ENCODE results near the gene RNF220. TPM values are rescaled to one million over a fixed set of nuclear protein-coding genes. Genes with fewer than 3 reads are reported as not detected.

The RNF220 gene
- total RNA-seq, 1 experiment from 2014 or later: 128 TPM

DNA sequence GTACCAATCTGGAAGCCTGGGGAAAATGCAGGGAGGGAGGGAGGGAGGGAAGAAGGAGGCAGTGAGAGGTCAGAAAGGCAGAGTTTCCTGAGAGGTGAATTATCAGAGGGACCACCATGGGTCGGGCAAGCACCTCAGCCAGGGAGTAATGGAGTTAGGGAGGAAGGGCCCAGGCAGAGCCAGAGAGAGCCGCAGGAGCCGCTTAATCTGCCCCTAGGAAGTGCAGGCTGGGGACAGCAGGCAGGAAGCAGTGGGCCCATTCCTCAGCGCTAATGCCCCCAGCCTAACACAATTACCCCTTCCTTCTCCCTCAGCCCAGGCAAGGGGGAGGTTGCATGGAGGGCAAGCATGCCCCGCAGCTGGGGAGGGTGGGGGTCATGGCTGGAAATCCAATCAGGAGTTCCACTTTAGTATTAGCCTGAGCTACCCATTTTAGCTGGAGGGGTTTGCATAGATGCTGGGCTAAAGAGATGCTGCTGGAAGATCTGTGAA is 160.2 kb downstream of the RNF220 start (continued):
- TF ChIP-seq, protein P1, sequence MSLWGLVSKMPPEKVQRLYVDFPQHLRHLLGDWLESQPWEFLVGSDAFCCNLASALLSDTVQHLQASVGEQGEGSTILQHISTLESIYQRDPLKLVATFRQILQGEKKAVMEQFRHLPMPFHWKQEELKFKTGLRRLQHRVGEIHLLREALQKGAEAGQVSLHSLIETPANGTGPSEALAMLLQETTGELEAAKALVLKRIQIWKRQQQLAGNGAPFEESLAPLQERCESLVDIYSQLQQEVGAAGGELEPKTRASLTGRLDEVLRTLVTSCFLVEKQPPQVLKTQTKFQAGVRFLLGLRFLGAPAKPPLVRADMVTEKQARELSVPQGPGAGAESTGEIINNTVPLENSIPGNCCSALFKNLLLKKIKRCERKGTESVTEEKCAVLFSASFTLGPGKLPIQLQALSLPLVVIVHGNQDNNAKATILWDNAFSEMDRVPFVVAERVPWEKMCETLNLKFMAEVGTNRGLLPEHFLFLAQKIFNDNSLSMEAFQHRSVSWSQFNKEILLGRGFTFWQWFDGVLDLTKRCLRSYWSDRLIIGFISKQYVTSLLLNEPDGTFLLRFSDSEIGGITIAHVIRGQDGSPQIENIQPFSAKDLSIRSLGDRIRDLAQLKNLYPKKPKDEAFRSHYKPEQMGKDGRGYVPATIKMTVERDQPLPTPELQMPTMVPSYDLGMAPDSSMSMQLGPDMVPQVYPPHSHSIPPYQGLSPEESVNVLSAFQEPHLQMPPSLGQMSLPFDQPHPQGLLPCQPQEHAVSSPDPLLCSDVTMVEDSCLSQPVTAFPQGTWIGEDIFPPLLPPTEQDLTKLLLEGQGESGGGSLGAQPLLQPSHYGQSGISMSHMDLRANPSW (CRISPR knock-in tag; conservative IDR thresholded peaks at IDR 0.05; ENCODE audit: low read depth): no peak
- TF ChIP-seq, protein P2, sequence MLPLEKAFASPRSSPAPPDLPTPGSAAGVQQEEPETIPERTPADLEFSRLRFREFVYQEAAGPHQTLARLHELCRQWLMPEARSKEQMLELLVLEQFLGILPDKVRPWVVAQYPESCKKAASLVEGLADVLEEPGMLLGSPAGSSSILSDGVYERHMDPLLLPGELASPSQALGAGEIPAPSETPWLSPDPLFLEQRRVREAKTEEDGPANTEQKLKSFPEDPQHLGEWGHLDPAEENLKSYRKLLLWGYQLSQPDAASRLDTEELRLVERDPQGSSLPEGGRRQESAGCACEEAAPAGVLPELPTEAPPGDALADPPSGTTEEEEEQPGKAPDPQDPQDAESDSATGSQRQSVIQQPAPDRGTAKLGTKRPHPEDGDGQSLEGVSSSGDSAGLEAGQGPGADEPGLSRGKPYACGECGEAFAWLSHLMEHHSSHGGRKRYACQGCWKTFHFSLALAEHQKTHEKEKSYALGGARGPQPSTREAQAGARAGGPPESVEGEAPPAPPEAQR (CRISPR knock-in tag; IDR thresholded peaks at IDR 0.05): no peak
- TF ChIP-seq FOXK1 (CRISPR knock-in tag; IDR thresholded peaks at IDR 0.05) (no peak), CREM (CRISPR knock-in tag; IDR thresholded peaks at IDR 0.05) (no peak)
- TF ChIP-seq, protein P3, sequence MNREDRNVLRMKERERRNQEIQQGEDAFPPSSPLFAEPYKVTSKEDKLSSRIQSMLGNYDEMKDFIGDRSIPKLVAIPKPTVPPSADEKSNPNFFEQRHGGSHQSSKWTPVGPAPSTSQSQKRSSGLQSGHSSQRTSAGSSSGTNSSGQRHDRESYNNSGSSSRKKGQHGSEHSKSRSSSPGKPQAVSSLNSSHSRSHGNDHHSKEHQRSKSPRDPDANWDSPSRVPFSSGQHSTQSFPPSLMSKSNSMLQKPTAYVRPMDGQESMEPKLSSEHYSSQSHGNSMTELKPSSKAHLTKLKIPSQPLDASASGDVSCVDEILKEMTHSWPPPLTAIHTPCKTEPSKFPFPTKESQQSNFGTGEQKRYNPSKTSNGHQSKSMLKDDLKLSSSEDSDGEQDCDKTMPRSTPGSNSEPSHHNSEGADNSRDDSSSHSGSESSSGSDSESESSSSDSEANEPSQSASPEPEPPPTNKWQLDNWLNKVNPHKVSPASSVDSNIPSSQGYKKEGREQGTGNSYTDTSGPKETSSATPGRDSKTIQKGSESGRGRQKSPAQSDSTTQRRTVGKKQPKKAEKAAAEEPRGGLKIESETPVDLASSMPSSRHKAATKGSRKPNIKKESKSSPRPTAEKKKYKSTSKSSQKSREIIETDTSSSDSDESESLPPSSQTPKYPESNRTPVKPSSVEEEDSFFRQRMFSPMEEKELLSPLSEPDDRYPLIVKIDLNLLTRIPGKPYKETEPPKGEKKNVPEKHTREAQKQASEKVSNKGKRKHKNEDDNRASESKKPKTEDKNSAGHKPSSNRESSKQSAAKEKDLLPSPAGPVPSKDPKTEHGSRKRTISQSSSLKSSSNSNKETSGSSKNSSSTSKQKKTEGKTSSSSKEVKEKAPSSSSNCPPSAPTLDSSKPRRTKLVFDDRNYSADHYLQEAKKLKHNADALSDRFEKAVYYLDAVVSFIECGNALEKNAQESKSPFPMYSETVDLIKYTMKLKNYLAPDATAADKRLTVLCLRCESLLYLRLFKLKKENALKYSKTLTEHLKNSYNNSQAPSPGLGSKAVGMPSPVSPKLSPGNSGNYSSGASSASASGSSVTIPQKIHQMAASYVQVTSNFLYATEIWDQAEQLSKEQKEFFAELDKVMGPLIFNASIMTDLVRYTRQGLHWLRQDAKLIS (CRISPR knock-in tag; IDR thresholded peaks at IDR 0.05; ENCODE audit: borderline replicate concordance): no peak

DNA sequence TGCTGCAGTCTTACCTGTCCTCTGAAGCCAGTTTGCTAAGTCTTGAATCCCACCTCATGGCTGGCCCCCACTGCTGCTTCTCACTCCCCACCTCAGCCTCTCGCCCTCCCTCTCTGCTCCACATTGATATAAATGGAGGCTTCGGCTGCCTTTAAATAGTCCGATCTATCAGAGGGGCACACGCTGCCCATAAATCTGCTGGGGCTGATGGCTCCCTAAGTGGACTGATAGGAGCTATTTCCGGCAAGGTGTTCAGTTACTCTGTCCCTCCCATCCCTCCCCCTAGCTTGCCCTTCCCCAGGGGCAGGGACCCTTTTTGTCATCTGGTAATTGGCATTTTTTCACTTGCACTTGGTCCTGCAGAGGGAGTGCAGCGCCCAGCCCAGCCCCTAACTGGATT is 160.8 kb downstream of the RNF220 start:
- H3K36me3 Mint-ChIP-seq: no peaks in the 10 kb centered on the region
- no peak for DNase-seq (ENCODE audit: low spot score)
- ATAC-seq: no peak
- CTCF ChIA-PET: interaction anchor here (0.8 to 3.2 kb wide), 7 partner anchors 12 to 251 kb away, joined by 3 to 15 read pairs (median 4); no protein-coding TSS in a partner anchor
- TF ChIP-seq NR2C2 (CRISPR knock-in tag; IDR thresholded peaks at IDR 0.05) (no peak), ZNF671 (CRISPR knock-in tag; IDR thresholded peaks at IDR 0.05) (no peak)
- TF ChIP-seq, protein P4, sequence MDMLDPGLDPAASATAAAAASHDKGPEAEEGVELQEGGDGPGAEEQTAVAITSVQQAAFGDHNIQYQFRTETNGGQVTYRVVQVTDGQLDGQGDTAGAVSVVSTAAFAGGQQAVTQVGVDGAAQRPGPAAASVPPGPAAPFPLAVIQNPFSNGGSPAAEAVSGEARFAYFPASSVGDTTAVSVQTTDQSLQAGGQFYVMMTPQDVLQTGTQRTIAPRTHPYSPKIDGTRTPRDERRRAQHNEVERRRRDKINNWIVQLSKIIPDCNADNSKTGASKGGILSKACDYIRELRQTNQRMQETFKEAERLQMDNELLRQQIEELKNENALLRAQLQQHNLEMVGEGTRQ (CRISPR knock-in tag; IDR thresholded peaks at IDR 0.05): no peak
- peaks cover 29% of the 10 kb centered on the region for H3K27me3 Mint-ChIP-seq (ENCODE audit: low read depth)
- POLR2A ChIA-PET: interaction anchor here (1.0 kb wide), 1 partner anchor 42 kb away, joined by 3 read pairs; no protein-coding TSS in a partner anchor
- no peak overlapping the region for H3K4me3 Mint-ChIP-seq
- H3K4me1 Mint-ChIP-seq: peaks cover 16% of the 10 kb centered on the region
- H3K27ac Mint-ChIP-seq: no peak overlapping the region
- H3K9me3 Mint-ChIP-seq: no peaks in the 10 kb centered on the region

DNA sequence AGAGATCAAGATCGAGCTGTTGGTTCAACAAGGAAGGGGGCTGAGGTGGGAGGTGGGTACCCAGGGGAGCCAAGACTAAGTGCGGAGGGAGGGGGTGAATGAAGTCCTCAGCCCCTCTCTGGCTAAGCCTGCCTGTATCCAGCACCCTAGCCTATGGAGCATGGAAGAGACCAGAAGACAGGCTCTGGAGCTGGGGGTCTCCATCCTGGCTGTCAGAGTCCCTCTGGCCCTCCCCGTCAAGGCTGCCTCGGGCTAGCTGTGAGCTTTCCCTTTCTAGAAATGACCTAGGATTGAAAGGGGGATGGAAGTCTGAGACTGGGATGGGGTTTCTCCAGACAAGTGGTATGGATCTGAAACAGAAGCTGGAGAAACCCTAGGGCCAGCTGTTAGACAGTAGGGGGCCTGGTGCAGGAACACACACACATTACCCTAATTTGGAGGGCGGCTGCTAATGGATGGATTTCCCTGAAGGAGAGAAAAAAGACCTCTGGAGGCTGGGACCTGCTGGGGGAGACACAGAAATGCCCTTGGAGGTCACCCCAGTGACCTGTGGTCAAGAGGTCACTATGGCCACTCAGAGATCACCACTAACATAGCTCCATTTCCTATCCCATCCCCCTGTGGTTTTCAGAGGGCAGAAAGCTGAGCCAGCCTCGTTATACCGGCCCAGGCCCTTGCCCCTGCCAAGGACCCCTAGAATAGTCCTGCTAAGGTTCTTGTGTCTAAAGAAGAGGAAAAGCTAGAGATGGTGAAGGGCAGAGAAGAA is 161.4 kb downstream of the RNF220 start:
- CTCF ChIA-PET: interaction anchor here (0.6 to 3.2 kb wide), 10 partner anchors 12 to 252 kb away, joined by 3 to 15 read pairs (median 4); no protein-coding TSS in a partner anchor
- H3K9me3 Mint-ChIP-seq: no peaks in the 10 kb centered on the region
- no peak overlapping the region for H3K4me3 Mint-ChIP-seq
- POLR2A ChIA-PET: no interaction called here
- ATAC-seq: no peak
- TF ChIP-seq, protein P5, sequence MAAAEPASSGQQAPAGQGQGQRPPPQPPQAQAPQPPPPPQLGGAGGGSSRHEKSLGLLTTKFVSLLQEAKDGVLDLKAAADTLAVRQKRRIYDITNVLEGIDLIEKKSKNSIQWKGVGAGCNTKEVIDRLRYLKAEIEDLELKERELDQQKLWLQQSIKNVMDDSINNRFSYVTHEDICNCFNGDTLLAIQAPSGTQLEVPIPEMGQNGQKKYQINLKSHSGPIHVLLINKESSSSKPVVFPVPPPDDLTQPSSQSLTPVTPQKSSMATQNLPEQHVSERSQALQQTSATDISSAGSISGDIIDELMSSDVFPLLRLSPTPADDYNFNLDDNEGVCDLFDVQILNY (CRISPR knock-in tag; IDR thresholded peaks at IDR 0.05): no peak
- TF ChIP-seq, protein P6, sequence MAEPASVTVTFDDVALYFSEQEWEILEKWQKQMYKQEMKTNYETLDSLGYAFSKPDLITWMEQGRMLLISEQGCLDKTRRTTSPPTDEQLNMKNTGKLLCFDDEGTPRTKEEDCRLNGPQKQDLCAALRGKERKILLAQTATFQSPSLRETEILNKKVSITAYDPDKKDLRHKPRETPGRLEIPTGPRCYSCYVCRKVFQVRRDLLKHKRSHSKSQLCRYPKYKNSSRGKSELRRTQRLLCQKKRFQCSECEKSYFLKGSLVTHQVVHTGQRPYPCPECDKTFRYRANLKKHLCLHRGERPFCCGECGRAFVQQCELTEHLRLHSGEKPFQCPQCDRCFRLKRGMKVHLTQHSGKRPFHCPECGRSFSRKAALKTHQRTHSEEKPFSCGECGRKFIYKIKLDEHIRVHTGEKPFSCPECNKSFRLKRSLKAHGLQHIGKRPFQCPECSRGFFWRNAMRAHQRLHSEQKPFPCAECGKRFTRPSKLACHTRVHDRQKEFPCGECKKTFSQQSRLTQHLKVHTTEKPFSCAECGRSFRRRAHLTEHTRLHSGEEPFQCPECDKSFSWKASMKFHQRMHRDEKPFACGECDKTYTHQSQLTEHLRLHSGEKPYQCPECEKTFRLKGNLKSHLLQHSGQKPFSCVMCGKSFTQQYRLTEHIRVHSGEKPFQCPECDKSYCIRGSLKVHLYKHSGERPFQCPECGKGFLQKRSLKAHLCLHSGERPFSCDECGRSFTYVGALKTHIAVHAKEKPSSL (CRISPR knock-in tag; conservative IDR thresholded peaks at IDR 0.05): no peak
- no peak for TF ChIP-seq SP1 (CRISPR knock-in tag; conservative IDR thresholded peaks at IDR 0.05)
- no peak for TF ChIP-seq GABPB1 (CRISPR knock-in tag; IDR thresholded peaks at IDR 0.05)
- no peak for TF ChIP-seq MXD4 (CRISPR knock-in tag; IDR thresholded peaks at IDR 0.05; ENCODE audit: borderline replicate concordance)
- no peak for TF ChIP-seq ELF4 (CRISPR knock-in tag; IDR thresholded peaks at IDR 0.05; ENCODE audit: low read depth)
- no peak for TF ChIP-seq CREM (CRISPR knock-in tag; IDR thresholded peaks at IDR 0.05)
- peaks cover 24% of the 10 kb centered on the region for H3K27me3 Mint-ChIP-seq (ENCODE audit: low read depth)
- no peak overlapping the region for H3K27ac Mint-ChIP-seq
- DNase-seq (ENCODE audit: low spot score): no peak
- no peaks in the 10 kb centered on the region for H3K36me3 Mint-ChIP-seq
- peaks cover 16% of the 10 kb centered on the region for H3K4me1 Mint-ChIP-seq

All from WTC11 (cell line).